Liver (tissue), 3 donors: ENCODE results near the gene NDUFS6.

Source experiments
- TAF1 ChIP-seq: conservative IDR thresholded peaks from 2 replicates; pipeline ENCODE4 v1.6.1; 2016; ENCODE audit warnings: antibody characterized with exemption, mild to moderate bottlenecking
- YY1 ChIP-seq: IDR thresholded peaks from 2 replicates; pipeline ENCODE4 v1.6.1; 2016; ENCODE audit warnings: antibody characterized with exemption, mild to moderate bottlenecking
- TF ChIP-seq, protein P1 (sequence below): fragments of 150-350 bp; IDR thresholded peaks from 2 replicates; pipeline ENCODE4 v1.5.1; 2017; ENCODE audit warnings: improper control_type of control experiment, low read depth, low read length; ENCODE audit not compliant: missing input control
- TF ChIP-seq, protein P2 (sequence below): IDR thresholded peaks from 2 replicates; pipeline ENCODE4 v1.6.1; 2016; ENCODE audit warnings: antibody characterized with exemption
- TF ChIP-seq, protein P3 (sequence below): IDR thresholded peaks from 2 replicates; pipeline ENCODE4 v1.6.1; 2016; ENCODE audit warnings: antibody characterized with exemption
- donor health status: healthy.
- donor health status: healthy.

DNA sequence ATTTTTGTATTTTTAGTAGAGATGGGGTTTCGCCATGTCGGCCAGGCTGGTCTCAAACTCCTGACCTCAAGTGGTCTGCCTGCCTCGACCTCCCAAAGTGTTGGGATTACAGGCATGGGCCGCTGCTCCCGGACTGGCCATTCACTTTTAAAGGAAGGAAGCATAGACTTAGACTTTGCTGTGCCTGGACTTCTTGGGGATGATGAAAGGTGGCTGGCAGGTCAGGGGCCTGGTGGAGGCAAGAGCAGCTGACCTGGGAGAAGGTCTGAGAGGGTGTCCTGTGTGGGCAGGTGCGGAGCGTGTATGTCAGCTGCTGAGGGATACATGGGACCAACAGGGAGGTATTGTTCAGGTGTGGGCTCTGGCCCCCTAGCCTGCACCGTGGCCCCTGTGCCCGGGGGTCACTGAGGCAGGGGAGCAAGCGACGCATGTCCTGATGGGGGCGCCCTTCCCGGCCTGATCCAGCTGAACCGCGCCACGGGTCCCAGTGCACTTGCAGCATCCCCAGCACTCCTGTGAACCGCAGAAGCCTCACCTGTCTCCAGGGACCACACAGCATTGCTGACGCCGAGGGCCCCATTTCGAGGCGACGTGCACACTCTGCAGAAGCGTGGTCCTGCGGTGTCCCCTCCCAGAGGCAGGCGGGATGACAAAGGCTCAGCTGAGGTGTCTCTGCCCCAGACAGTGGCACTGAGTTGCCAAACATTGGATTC lies 23.1 kb downstream of the NDUFS6 start:
- TF ChIP-seq, protein P1, sequence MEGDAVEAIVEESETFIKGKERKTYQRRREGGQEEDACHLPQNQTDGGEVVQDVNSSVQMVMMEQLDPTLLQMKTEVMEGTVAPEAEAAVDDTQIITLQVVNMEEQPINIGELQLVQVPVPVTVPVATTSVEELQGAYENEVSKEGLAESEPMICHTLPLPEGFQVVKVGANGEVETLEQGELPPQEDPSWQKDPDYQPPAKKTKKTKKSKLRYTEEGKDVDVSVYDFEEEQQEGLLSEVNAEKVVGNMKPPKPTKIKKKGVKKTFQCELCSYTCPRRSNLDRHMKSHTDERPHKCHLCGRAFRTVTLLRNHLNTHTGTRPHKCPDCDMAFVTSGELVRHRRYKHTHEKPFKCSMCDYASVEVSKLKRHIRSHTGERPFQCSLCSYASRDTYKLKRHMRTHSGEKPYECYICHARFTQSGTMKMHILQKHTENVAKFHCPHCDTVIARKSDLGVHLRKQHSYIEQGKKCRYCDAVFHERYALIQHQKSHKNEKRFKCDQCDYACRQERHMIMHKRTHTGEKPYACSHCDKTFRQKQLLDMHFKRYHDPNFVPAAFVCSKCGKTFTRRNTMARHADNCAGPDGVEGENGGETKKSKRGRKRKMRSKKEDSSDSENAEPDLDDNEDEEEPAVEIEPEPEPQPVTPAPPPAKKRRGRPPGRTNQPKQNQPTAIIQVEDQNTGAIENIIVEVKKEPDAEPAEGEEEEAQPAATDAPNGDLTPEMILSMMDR = no peak
- TF ChIP-seq YY1 (no peak), TAF1 (no peak)
- TF ChIP-seq, protein P2, sequence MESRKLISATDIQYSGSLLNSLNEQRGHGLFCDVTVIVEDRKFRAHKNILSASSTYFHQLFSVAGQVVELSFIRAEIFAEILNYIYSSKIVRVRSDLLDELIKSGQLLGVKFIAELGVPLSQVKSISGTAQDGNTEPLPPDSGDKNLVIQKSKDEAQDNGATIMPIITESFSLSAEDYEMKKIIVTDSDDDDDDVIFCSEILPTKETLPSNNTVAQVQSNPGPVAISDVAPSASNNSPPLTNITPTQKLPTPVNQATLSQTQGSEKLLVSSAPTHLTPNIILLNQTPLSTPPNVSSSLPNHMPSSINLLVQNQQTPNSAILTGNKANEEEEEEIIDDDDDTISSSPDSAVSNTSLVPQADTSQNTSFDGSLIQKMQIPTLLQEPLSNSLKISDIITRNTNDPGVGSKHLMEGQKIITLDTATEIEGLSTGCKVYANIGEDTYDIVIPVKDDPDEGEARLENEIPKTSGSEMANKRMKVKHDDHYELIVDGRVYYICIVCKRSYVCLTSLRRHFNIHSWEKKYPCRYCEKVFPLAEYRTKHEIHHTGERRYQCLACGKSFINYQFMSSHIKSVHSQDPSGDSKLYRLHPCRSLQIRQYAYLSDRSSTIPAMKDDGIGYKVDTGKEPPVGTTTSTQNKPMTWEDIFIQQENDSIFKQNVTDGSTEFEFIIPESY = no peak
- TF ChIP-seq, protein P3, sequence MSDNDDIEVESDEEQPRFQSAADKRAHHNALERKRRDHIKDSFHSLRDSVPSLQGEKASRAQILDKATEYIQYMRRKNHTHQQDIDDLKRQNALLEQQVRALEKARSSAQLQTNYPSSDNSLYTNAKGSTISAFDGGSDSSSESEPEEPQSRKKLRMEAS = no peak
